HG03571 (cell line): ENCODE measurements around the gene EN2.

Source experiments
- ATAC-seq: cut with Tn5 transposase; IDR thresholded peaks from one replicate; pipeline ENCODE4 v1.9.1; 2021; ENCODE audit not compliant: unreplicated experiment

Gene EN2

DNA sequence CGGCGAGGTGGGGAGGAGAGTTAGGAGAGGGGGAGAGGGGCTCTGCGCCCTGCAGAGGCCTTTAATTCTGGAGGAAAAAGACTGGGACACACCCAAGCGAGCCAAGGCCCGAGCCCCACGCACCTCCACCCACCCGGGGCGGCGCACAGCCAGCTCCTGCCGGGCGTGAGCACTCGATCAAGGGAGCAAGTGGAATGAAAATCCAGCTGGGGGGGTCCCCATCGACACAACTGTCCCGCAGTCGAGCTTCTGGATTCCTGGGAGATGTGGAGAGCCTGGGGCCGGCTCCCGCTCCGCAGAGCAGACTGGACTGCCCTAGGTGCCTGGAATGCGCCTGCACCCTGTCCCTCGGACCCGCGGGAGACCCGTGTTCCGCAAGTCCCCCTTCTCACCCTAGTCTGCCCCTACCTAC lies 7.4 kb upstream of the EN2 start:
- ATAC-seq = no peak

- no peak for ATAC-seq
Measured at GRCh38 chr7:155450970-155451801, 6.7 kb upstream of the EN2 start.

GRCh38 chr7:155451840-155452239 lies 6.1 kb upstream of the EN2 start:
- ATAC-seq = no peak

DNA sequence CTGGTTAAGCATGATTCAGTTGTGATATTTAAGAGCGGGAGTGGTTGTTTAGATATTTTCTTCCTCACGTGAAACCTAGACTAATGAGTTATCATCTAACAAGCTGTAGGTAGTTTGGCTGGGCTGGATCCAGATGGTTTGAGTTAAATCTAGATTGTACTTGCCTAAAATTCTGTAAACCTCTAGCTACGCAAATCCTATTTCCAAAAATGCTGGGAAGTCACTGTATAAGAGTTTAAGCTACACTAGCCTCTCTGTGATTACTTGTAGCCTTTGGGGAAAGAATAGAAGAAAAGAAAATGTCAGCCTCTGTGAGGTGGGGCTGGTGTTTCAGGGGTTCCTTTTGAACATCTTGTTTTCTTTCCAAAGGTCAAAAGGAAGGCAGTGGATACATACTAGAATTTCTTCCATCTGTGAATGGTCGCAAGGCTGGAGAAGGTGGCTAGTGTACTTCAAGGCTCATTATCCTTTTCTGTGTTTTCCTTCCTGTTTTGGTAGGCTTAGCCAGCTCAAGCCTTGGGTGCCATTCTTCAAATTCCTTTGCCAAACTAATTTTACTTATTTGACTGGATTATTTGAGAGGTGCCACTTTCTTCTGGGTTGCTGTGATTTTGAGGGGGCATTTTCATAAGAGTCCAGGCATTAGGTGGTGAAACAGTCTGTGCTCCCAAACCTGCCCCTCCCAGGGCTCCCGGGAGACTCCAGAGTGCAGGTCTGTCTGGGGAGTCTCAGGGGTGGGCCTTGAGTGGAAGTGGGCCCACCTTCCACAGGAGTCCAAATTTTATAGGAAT lies 5.2 kb upstream of the EN2 start:
- no peak for ATAC-seq

DNA sequence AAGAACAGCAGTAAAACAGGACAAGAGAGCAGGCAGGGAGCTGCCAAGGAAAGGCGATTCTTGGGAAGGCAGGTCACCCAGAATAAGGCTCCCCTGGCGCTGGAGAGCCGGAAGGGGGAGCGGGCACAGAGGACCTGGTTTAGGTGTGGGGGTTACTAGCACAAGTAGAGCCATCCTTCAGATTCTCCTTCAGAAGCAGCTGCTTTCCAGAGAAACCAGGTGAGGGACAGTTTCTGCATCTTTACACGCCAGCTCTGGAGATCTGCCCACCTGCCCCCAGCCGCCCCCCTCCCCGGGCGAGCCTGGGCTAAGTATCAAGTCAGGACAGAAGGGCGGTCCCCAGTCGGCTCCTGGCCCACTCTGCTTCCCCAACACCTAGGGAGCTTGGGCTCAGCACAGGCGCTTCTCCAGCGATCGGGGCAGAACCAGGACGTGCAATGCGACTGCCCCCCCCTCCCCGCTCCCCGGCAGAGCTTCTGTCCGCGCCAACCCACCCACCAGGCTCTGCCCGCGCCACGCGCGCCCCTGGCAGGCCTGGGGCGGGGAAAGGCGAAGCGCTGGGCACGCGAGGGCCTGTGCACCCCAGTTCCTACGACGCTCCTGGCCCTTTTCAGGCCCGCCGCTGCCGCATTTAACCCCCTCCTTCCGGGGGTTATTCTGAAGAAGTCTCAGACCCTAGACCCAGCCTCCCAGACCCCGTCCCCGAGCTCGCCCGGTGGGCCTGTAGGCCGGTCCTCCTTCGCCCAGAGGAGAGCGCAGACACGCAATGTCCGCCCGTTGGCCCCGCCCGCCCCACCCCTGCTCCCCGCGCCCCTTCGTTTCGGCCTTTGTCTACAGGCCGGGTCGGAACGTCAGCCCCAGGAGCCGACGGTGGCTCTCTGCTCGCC lies 4.4 kb upstream of the EN2 start:
- ATAC-seq = no peak

GRCh38 chr7:155454183-155455112 lies 3.5 kb upstream of the EN2 start:
- ATAC-seq = no peak

GRCh38 chr7:155455132-155455693 lies 2.7 kb upstream of the EN2 start:
- no peak for ATAC-seq

GRCh38 chr7:155455776-155456737 lies 1.9 kb upstream of the EN2 start:
- no peak for ATAC-seq

DNA sequence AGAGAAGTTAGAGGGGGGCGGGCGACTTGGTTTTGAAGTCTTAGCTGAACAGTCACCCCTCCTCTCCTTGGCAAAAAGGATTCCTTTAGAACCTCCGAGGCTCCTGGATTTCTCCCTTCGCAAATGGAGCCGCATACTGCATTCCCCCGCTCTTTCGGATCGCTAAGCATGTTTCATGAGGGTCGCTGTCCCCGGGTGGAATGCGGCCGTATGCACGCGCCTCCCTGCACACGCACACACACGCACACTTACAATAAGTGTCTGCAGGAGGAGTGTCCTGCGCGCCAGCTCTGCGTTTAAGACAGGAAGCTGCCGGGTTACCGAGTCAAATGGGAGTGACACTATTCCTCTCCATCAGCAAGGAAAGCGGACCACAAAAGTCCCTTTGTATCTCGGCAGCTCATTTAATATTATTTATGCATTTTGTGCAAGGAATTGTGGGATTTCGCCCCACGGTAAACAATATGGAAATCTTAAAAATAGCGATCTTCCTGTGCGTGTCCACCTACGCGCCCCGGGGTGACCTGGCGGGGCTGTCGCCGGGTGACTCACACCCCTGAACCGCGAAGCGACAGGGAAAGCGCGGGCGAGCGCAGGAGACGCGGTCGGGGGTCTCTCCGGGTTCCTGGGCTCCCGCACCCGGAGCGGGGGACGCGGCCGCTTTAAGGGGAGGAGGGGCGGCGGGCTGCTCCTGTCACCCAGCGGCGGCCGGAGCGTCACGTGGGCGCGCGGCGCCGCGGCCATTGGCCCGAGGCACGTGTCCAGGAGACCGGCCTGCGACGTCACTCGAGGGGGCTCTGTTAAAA lies 988 bp upstream of the EN2 start:
- ATAC-seq = no peak

- no peak for ATAC-seq
Measured at GRCh38 chr7:155457544-155458110, 302 bp upstream of the EN2 start.

GRCh38 chr7:155458878-155459699 lies 1.2 kb downstream of the EN2 start:
- no peak for ATAC-seq

- ATAC-seq = no peak
Measured at GRCh38 chr7:155459700-155460461, 2.0 kb downstream of the EN2 start.

- ATAC-seq = no peak
Measured at GRCh38 chr7:155460926-155461613, 3.1 kb downstream of the EN2 start.

DNA sequence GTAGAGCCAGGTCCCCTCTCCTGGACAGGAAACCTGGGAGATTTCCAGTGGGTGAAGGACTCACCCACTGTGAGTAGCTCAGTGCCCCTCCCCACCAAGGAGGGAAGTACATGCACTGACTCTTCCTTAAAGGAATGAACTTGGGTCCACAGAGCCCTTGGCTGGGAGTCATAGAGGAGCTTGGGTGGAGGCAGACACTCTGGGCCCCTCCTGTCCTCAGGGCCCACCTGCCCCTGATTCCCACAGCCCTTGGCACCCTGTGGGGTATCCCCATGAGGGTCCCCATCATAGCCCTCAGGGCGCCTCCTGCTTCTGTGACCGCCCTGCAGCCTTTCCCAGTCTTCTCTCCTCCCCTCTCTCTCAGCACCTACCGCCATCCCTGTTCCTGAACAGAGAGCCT lies 3.7 kb downstream of the EN2 start:
- ATAC-seq = no peak

GRCh38 chr7:155462163-155462735 lies 4.3 kb downstream of the EN2 start:
- ATAC-seq = no peak
